Measurements from ENCODE around the gene PFKFB4.
"Not testable (repeated sequence)": the region's sequence is repeated elsewhere in the genome, so short reads cannot be mapped to it uniquely, and the experiment has no call there.

Gene PFKFB4

DNA sequence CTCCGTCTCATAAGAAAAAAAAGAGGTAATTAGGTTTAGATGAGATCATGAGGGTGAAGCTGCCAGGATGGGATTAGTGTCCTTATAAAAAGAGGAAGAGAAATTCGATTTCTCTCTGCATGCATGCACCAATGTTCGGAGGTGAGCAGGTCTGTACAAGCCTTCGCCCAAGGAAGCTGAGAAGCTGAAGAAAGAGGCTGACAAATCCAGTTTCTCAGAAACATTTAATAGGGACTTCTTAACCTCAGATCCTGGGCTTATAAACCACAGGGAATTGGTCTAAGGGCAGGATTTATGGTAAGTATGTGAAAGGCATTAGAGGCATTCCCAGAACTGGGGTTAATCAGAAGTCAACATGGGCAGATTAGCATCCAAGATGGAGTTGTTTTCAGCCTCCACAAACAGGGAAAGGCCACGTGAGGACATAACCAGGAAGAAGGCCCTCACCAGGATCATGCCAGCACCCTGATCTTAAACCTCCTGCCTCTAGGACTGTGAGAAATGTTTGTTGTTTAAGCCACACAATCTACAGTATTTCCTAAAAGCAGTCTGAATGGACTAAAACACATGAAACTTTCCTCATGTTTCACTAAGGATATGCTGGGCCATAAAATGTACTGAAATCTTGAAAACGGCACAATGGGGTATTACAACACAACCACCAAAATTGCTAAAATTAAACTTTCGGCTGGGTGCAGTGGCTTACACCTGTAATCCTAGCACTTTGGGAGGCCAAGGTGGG is 64.0 kb downstream of the PFKFB4 start:
- DNase-seq (ENCODE audit: low read depth) = peak; percentile 95

DNA sequence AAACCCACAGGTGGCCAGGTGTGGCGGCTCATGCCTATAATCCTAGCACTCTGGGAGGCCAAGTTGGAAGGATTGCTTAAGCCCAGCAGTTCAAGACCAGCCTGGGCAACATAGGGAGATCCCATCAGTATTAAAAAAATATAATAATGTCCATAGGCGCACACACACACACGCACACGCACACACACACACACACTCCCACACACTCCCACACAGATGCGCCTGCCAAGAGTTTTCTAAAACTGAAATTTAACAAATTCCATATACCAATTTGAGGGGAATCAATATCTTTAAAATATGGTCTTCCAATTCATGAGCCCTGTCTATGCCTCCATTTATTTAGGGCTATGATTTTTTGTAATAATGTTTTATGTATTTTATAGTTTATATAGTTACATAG is 69.7 kb downstream of the PFKFB4 start:
- DNase-seq (ENCODE audit: low read depth) = no peak

DNA sequence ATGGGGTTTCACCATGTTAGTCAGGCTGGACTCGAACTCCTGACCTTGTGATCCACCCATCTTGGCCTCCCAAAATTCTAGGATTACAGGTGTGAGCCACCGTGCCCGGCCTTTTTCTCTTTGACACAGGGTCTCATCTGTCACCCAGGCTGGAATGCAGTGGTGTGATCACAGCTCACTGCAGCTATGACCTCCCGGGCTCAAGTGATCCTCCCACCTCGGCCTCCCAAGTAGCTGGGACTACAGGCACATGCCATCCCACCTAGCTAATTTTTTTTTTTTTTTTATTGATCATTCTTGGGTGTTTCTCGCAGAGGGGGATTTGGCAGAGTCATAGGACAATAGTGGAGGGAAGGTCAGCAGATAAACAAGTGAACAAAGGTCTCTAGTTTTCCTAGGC is 73.8 kb downstream of the PFKFB4 start:
- not testable (repeated sequence) for DNase-seq (ENCODE audit: low read depth)

DNA sequence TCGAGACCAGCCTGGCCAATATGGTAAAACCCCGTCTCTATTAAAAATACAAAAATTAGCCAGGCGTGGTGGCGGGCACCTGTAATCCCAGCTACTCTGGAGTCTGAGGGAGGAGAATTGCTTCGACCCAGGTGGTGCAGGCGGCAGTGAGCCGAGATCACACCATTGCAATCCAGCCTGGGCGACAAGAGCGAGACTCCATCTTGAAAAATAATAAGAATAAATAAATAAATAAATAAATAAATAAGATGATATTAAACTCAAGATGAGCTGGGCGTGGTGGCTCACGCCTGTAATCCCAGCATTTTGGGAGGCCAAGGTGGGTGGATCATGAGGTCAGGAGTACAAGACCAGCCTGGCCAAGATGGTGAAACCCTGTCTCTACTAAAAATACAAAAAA is 75.7 kb downstream of the PFKFB4 start:
- not testable (repeated sequence) for DNase-seq (ENCODE audit: low read depth)

DNA sequence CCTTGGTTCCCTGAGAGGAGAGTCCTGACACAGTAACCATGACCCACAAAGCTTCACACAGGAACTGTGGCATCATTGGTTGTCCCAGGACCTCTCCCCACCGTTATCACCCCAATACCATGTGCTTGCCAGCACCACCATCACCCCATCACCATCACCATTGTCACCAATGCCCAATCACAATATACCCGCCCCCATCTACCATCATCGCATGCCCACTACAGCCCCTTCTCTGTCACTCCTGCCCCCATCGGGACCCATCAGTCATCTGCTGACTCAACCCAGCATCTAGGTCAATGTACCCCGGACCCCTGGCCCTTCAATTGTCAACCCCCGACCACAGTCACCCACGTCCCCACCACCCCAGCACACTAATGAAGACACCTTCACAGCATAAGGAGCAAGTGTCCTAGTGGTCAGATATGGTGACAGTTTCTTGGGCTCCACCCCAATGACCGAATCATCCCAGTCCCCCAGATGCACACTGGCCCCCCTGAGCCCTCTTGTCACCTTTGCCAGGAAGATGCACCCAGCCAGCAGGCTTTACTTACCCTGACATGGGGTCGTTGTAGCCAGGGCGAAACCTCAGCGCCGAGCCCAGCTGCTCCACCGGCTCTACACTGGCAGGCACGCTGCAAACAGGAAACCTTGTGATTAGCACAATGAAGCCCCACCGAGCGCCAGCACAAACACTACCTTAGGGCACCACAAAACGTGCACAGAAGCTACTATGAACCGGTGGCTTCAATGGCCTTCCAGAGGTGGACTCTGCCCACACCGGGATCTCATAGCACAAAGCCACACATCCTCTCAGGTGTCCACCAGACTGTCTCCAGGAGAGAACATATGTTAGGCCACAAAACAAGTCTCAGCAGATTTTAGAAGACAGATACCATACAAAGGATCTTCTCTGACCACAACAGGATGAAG is 77.7 kb downstream of the PFKFB4 start:
- DNase-seq (ENCODE audit: low read depth) = no peak

DNA sequence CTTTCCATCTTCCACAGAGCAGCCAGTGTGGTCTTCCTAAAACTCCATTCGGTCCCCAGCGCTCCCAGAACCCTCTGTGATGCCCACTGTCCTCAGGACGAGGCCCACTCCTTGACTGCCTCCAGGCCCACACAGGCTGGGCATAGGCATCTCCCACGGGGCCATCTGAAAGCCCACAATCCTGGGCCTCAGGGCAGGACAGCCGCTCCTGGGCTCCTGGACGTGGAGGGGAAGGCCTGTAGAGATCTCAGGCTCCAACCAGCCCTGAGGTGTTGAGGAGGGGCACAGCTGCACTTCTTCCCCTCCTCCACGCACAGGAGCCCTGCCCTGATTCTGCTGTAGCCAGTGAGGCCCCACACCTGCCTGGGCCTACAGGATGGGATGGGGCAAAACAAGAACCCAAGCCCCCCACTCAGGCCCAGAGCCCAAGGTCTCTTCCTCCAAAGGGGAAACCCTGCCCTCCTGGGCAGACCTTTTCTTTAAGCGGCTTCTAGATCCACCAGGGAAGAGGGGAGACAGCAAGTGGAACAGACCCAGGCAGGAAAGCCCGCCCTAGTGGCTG is 78.6 kb downstream of the PFKFB4 start:
- DNase-seq (ENCODE audit: low read depth) = no peak

DNA sequence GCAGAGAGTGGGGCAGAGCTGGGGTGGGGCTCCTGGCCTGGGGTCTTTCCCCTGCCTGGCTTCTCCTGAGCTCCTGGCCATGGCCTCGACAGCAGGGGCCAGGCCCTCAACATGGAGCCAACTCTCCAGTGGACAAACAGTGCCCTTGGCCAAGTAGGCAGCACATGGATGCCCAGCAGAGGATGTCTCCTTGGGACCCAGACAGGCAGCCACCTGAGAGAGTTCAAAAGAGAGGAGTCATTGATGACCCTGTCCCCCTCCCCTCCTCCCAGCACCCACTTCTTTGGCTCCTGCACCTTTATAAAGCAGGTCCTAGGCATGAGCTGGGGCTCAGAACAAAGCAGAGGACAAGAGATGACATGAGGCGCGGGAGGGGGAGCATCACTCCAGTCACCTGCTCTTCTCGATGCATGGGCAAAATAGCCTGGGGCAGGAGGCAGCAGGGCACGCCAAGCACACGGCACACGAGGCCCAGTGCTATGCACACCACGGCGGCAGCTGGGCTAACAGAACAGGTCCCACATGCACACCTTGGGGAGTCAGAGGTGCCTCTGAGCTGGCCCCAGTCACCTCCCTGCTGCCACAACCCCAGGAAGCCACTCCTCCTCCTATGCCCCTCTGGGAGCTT is 80.1 kb downstream of the PFKFB4 start:
- no peak for DNase-seq (ENCODE audit: low read depth)

DNA sequence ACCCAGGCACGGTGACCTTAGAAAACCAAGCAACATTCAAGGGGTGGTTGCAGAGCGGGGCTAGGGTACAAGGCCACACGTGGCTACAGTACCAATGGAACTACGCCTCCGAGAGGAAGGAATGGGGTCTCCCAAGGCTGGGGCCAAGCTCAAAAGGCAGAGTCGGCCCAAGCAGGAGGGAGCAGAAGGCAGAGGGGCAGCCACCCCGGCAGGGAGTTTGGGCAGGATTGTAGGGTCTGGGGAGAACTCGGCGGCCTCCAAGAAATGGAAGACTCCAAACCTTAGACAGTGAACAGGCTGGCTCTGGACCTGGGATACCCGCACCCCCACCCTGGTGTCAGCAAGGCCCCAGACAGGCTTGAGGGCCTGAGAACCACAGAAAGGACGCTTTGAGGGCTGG is 81.4 kb downstream of the PFKFB4 start:
- DNase-seq (ENCODE audit: low read depth) = no peak

DNA sequence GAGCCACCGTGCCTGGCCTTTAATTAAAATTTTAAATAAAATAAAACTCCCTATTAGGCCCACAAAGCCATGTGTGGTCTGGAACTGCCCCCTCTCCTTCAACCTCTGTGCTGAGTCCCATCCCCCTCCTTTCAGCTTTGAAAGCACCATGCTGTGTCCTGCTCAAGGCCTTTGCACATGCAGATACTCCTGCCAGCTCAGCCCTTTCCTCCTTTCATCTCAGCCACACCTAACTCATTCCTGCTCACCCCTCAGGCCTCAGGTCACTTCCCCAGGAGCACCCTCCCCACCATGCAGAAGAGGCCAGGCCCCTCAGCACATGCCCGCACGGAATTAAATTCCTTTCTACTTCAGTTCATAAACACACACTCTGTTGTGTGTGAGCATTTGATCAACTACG is 82.0 kb downstream of the PFKFB4 start:
- no peak for DNase-seq (ENCODE audit: low read depth)

DNA sequence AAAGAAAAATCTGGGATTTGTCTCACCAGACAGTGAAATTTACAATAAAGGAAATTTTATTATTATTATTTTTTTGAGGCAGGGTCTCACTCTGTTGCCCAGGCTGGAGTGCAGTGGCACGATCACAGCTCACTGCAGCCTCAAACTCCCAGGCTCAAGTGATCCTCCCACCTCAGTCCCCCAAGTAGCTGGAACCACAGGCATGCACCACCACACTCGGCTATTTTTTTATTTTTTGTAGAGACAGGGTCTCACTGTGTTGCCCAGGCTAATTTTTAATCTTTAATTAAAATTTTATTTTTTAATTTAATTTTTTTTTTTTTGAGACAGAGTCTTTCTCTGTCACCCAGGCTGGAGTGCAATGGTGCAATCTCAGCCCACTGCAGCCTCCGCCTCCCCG is 82.6 kb downstream of the PFKFB4 start:
- DNase-seq (ENCODE audit: low read depth) = not testable (repeated sequence)

DNA sequence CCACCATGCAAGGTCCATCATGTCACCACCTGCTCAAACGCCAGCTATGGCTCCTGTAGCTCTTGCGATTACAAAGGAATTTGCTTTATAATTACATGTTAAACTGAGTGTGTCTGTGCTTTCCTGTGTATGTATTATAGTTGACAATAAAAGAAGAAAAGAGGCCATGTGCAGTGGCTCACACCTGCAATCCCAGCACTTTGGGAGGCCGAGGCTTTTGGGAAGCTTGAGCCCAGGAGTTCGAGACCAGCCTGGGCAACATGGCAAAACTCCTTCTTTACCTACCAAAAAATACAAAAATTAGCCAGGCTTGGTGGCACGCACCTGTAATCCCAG is 83.0 kb downstream of the PFKFB4 start:
- DNase-seq (ENCODE audit: low read depth) = no peak

DNA sequence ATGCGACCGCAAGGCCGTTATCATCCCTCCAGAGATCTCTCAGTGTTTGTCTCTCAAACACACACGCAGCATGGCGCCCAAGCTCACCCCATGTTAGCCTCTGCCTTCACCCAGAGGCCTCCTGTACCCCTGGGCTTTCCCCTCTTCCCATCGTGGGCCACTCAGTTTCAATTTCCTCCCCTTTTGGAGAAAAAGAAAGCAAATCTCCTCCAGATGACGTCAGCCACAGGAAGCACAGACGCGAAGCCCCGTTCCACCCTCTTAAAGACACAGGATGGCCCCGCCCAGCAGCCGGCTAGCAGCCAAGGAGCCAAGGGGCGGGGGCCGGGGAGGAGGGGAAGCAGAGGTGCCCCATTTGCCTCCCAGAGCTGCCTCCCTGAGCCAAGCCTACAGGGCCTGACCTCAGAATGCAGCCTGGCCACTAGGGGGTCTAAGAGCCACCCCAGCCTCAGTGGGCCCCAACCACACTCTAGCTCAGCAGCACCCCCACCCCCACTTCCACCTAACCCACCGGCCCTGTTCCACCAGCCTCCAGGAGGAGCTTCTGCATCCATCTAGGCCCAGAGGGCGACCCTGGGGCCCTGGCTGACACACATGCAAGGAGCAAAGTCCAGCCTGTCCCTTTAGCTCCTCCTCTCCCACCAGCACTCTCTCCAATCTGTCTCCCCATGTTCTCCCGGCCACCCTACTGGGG is 83.5 kb downstream of the PFKFB4 start:
- DNase-seq (ENCODE audit: low read depth) = peak; percentile 90

DNA sequence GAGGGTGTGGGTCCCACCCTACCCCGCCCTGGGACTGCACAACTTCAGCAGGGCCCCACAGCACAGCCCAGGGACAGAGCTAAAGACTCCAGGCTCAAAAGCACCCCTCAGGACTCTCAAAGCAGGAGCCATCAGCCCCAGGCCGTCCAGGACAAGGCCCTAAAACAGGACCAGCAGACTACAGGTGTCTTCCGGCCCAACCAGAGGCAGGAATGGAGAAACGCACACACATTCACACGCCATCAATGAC is 84.0 kb downstream of the PFKFB4 start:
- DNase-seq (ENCODE audit: low read depth) = no peak

DNA sequence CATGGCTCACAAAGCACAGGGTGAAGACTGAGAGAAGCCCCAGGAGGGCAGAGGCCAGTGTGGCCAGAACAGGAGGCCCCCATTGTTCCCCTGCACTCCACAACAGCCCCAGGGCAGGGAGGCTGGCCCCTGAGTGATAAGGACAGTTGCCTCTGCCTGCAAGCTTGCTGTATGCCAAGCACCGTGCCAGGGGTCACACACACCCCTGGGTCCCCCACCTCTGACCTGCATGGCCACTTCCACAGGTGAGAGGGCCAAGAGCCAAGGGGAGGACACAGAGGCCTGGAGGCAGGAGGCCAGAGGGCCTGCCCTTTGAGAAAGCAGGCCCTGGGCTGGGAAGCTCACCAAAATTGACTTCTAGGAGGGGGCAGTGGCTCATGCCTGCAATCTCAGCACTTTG is 86.3 kb downstream of the PFKFB4 start:
- DNase-seq (ENCODE audit: low read depth) = no peak

DNA sequence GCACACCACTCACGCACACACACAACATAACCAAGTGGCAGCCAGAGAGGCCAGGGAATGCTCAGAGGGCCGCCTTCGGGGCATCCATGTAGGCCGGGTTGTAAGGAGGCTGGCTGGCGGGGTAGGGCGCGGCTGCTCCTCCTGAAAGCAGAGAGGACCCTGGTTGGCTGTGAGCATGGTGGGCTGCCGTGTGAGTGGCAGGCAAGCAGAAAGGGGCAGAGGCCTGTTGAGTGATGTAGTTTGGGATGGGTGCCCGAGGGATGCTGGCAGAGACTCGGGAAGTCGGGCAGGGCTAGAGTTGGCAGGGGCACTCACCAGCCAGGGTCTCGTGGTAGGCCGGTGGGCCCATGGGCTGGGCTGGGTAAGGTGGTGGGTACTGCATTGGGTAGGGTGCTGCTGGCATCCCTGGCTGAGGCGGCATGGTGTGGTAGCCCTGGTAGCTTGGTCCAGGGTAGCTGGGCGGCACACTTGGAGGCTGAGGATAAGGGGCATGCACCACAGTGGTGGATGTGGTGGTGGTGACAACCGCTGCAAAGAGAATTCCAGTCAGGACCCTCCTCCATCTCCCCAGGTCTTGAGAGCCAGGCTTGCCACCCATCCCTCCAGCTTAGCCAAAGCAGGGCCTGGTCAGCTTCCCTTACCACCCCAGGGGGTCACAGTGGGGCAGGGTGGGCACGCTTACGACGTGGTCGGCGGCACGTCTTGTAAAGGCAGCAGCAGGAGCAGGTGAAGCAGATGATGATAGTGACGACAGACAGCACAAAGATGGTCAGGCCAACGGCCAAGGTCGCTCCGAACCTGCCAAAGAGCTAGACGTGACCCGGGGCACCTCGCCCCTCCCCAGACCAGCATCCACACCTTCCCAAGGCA is 87.3 kb downstream of the PFKFB4 start:
- no peak for DNase-seq (ENCODE audit: low read depth)

DNA sequence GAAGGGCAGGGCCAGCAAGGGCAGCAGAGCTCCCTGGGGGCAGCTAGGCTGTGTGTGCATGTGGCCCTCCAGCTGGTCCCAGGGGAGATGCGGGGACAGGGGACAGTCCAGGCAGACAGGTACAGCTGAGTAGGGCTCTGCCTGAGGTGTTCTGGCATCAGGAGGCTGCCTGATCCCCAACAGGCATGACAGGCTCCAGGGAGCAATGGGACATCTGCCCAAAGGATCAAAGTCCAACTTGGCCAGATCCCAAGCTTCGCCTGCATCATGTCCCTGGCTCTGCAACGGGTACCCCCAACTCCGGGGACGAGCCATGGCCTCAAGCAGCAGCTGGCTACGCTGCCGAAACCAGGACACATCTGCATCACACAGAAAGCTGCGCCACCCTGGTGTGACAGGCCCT is 88.3 kb downstream of the PFKFB4 start:
- no peak for DNase-seq (ENCODE audit: low read depth)

Measured in amniotic epithelial cell (primary cell).